KOPT-K1 (cell line): ENCODE results near the gene SMOC1.

Source experiments
- H3K27ac ChIP-seq: fragments of 200-600 bp; sonication (generic); 2 replicates; pipeline ENCODE4 v1.5.1; 2016; ENCODE audit warnings: antibody characterized with exemption, mild to moderate bottlenecking, low read depth, low read length; ENCODE audit not compliant: poor library complexity, severe bottlenecking
- H3K36me3 ChIP-seq: fragments of 200-600 bp; sonication (generic); 2 replicates; pipeline ENCODE4 v1.5.1; 2017; ENCODE audit warnings: antibody characterized with exemption, mild to moderate bottlenecking, low read length, moderate library complexity; ENCODE audit not compliant: insufficient read depth
- H3K9me3 ChIP-seq: fragments of 200-600 bp; sonication (generic); 2 replicates; pipeline ENCODE4 v1.5.1; 2017; ENCODE audit warnings: antibody characterized with exemption, low read length, mild to moderate bottlenecking; ENCODE audit not compliant: insufficient read depth, poor library complexity, severe bottlenecking

SMOC1 gene

DNA sequence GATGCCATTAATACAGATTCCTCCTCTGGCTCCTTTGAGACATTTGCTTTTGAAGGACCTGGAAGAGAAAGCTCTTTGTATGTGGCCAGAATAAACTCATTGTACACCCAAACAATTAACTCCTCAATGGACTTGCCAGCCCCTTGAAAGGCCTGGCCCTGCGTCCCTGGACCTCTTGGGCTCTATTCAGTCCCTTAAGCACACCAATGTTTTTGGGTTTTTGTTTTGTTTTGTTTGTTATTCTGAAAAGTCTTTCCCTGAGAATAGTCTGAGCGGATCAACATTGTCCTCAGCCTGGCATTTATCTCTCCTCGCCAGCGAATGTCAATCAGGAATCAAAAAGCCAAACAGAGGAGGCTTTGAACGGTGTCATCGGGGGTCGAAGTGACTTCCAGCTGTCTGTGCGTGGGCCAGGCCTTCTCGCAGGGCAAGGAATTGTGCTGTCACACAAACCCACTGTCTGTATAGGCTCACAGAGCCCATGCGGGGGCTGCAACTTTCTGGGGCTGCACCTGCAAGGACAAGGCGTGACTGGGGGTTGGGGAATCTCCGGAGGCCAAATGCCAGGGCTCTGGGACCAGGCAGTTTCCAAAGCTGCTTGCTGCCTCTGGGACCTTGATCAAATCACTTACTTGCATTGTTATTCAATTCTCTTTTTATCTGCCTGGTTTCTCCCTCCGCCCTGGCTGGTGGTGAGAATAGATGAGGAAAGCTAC, 108.3 kb downstream of the SMOC1 start:
- H3K27ac ChIP-seq, result no peak overlapping the region

DNA sequence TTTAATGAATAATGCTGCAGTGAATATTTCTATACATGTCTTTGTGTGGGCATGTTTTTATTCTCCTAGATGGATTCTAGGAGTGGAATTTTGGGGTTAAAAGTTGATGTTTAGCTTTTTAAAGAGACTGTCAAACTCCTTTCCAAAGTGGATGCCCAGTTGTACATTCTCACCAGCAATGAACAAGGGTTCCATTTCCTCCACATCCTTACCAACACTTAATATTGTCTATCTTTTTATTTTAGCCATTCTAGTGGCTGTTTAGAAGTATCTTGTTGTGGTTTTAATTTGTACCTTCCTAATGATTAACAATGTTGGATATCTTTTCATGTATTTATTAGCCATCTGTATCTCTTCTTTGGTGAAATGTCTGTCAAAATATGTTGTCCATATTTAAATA, 109.8 kb downstream of the SMOC1 start:
- Histone ChIP-seq H3K36me3 (no peaks in the 10 kb centered on the region), H3K9me3 (peaks cover 5% of the 10 kb centered on the region), H3K27ac (no peak overlapping the region)

More for the DNA sequence above, 108.3 kb downstream of the SMOC1 start:
- H3K36me3 ChIP-seq, result no peaks in the 10 kb centered on the region
- H3K9me3 ChIP-seq, result peaks cover 5% of the 10 kb centered on the region

DNA sequence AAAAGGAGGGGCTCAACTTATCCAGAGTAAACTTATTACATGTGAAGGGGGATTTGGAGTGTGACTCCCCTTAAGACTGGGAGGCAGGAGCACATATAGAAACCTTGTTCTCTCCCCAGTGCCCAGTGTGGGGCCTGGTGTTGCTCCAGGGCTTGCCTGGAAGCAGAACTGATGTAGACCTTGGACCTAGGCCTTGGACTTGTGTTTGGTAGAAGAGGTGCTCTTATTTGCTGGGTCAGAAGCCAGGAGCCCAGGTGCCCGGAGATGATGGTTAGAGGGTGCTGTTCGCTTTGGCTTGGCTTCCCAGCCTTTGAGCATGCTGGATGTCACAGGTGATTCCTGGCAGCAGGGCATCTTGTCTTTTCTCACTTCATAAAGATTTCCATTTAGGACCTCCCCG, 110.4 kb downstream of the SMOC1 start:
- H3K27ac ChIP-seq, result no peak overlapping the region
- peaks cover 5% of the 10 kb centered on the region for H3K9me3 ChIP-seq
- H3K36me3 ChIP-seq, result no peaks in the 10 kb centered on the region

DNA sequence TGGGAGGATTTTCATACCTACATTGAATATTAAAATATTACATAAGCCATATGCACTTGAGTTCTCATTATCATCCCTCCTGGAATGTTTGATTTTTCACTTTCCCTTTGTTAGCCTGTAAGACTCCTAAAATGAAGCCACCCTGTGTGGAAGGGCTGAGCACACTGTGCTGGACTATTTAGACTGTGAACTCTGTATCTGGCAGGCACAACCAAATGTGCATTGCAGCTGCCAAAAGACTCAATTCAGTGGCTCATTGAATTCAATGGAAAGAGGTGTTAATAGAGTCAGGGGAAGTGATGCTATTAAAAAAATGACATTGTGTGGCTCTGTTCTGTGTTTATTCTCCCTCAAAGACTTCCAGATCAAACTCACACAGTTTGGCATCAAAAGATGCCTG, 111.1 kb downstream of the SMOC1 start:
- H3K27ac ChIP-seq, result no peak overlapping the region

DNA sequence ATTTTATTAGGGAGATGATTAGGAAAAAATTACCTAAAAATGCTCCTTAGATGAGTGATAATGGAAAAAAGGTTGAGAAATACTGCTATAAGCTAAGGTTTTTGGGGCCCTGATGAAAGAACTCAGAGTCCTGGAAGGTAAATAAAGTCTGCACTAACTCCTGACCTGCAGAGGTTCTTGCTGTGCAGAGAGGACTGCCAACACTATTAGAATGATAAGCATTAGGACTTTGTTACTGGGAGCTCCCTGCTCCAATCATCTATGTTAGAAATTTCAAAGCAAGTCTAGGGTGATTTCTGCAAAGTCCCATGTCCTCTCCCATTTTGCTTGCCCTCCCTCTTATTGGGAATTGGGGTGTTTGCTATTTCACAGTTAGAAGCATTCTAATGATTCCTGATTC, 112.2 kb downstream of the SMOC1 start:
- no peaks in the 10 kb centered on the region for H3K36me3 ChIP-seq
- H3K9me3 ChIP-seq, result peaks cover 5% of the 10 kb centered on the region
- H3K27ac ChIP-seq, result no peak overlapping the region

More for the DNA sequence above, 111.1 kb downstream of the SMOC1 start:
- Histone ChIP-seq H3K9me3 (peaks cover 5% of the 10 kb centered on the region), H3K36me3 (no peaks in the 10 kb centered on the region)

DNA sequence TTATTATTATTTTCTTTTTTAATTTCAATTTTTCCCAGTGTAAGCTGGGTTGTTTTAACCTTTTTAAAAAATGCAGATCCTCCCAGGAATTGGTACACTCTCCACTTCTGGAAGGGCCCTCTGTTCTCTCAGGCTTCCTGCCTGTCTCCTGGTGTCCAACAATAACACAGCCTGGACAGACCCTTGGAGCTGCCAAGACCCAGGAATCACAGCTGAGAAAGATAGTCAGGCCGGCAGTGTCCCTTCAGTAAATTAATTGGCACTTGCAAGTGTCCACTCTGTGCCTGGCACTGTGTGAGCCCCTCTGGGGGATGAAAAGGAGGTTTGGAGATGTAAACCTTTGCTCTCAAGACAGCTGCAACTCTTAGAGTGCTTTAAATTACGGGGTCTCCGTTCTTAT, 113.3 kb downstream of the SMOC1 start:
- no peak overlapping the region for H3K27ac ChIP-seq
- H3K36me3 ChIP-seq, result no peaks in the 10 kb centered on the region
- H3K9me3 ChIP-seq, result peaks cover 5% of the 10 kb centered on the region

DNA sequence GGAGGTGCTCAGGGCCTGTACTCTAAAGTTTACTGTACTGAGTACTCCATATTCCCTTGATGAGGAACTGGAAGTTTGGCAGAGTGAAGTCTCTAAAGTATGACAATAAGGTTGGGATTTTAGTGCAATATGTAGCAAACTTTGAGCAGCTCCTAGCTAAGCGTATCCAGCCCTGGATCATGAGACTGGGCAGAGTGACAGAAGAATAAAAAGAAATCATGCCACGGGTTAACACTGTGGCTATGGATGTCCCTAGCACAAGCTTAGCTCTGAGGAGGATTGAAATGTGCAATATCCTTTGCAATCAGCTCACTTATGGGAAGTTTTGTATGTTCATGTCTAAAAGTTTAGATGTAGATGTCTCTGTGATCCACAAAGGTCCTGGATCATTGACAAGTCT, 114.1 kb downstream of the SMOC1 start:
- no peak overlapping the region for H3K27ac ChIP-seq
- peaks cover 5% of the 10 kb centered on the region for H3K9me3 ChIP-seq
- H3K36me3 ChIP-seq, result no peaks in the 10 kb centered on the region

DNA sequence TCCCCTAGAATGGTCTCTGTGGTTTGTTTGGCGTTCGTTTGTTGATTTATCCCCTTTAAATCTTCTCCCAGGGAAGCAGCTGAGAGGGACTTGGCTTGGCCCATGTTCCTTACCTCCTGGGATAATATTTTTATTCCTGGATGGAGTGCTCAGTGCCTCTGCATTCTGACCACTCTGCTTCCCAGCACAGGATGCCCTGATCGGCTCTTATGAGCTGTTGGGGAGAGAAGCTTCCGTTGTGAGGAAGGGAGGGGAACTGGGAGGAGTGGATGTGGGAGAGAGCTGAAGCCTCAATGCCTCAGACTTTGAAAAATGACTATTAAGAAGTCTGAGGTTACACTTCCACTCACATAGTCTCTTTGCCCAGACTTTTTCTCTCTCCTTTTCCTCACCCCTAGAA, 114.8 kb downstream of the SMOC1 start:
- Histone ChIP-seq H3K9me3 (no peaks in the 10 kb centered on the region), H3K36me3 (no peaks in the 10 kb centered on the region), H3K27ac (no peak overlapping the region)

DNA sequence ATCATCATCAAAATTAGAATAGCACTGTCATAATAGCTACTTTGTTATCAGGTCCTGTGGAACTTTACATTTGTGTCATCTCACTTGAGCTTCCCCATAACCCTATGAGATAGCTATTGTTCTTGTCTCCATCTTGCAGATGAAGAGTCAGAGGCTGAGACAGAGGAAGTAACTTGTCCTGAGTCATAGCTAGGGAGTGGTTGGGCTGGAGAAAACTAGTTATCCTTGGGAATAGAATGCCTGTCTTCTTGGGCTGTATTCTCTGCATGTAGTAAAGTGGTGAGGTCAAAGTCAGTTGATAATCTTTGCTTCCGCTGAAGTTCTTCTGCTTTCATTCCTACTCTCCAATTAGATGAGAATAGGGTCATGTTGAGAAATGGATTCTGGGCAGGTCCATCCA, 117.0 kb downstream of the SMOC1 start:
- no peaks in the 10 kb centered on the region for H3K9me3 ChIP-seq
- no peaks in the 10 kb centered on the region for H3K36me3 ChIP-seq
- no peak overlapping the region for H3K27ac ChIP-seq

DNA sequence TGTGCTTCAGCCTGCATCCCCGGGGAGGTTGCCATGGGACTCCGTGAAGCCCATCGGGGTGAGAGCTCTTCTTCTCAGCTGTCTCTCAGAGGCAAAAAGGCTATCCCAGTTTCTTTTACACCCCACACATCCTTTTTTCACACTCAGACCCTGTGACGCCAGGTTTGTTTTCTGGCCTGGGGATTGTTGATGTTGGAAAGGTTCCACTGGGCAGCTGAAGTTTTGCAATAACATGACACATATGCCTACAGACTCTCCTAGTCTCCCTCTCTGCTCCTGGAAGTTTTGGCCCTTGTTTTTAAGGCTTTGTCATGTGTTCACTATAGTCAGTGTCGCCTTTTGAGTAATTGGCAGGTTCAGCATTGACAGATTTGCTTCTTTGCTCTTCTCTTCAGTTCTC, 118.6 kb downstream of the SMOC1 start:
- H3K9me3 ChIP-seq, result no peaks in the 10 kb centered on the region
- H3K27ac ChIP-seq, result no peak overlapping the region
- no peaks in the 10 kb centered on the region for H3K36me3 ChIP-seq

DNA sequence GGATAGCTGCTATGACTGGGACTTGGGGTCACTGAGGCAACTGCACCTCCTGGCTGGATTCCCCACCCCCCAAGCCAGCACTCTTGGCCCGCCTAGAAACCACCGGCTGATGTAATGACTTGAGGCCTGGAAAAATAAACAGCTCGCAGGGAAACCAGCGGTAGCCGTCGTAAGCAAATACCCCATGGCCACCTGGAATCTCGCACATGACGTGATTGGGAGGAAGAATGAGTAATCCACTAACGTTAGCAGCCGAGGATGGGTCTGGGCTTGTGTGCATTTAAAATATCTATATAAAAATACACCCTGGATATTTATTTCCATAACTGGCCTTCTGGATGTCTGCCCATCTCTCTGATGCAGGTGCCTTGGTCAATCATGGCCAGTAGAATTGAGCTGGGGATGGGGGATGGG, 120.1 kb downstream of the SMOC1 start:
- Histone ChIP-seq H3K36me3 (no peaks in the 10 kb centered on the region), H3K27ac (no peak overlapping the region), H3K9me3 (no peaks in the 10 kb centered on the region)

DNA sequence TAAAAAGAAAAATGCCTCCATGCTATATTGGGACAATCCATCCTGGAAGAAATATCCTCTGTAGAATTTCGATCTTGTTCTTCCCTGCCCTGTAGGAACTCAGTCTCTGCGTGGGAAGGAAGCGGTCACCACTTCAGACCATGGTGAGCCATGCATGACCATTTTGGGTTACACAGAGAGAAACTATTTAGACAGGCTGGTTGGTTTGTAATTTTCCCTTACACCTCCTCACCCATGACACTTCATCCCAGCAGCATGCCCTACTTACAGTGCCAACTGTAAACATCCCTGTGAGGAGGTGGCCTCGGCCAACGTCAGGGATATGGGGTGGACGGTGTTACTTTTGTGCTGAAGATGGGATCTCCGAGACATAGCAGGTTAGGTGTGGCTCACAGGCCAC, 121.4 kb downstream of the SMOC1 start:
- Histone ChIP-seq H3K27ac (no peak overlapping the region), H3K9me3 (no peaks in the 10 kb centered on the region), H3K36me3 (no peaks in the 10 kb centered on the region)

DNA sequence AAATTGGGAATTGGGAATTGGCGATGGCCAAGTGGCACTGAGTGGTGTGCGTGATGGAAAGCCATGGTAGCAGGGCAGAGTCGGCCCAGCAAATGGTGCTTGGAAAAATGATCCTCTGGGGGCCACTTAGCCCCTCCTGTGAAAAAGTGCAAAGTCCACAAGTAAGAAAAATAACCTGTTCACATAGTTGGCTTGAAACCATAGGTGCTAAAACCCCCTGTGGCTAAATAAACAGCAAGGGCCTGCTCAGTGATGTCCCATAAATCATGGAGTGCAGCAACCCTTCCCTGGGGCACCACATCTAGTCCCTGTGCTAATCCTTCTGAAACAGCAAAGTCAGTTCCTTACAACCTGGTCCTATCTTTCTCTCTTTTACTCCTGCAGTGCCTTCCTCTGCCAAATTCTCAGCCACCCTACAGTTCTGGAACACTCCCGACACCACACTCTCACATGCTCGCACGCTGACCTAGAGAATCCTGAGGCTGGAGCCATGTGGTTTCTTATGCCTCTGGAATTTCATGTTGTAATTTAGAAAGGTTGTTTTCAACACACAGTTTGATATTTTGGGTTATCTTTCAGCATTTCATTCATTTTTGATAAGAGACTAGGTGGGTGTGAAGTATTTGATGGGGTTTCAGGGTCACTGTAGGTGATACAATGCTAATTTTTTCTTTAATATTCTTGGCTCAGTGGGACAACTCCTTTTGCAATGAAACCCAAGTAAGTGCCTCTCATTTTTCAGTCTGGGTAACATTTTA, 123.6 kb downstream of the SMOC1 start:
- H3K36me3 ChIP-seq, result no peaks in the 10 kb centered on the region
- H3K9me3 ChIP-seq, result no peaks in the 10 kb centered on the region
- H3K27ac ChIP-seq, result no peak overlapping the region

DNA sequence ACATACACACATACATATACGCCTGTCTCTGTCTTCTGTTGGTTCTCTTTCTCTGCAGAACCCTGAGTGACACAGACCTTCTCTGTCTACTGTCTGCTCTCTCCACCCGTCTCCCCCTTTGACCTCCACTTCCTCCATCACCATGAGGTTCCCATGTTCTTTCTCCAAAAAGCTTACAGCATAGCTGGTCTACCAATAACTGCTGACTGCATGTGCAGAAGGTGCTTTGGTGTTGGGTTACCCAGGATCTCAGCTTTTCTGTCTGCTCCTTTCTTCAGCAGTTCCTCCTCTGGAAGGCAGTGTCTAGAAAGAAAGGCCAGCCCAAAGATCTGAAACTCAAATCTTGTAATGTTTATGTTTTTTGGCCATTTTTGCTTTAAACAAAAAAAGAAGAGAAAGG, 125.6 kb downstream of the SMOC1 start:
- H3K36me3 ChIP-seq, result no peaks in the 10 kb centered on the region
- H3K27ac ChIP-seq, result no peak overlapping the region
- no peaks in the 10 kb centered on the region for H3K9me3 ChIP-seq

DNA sequence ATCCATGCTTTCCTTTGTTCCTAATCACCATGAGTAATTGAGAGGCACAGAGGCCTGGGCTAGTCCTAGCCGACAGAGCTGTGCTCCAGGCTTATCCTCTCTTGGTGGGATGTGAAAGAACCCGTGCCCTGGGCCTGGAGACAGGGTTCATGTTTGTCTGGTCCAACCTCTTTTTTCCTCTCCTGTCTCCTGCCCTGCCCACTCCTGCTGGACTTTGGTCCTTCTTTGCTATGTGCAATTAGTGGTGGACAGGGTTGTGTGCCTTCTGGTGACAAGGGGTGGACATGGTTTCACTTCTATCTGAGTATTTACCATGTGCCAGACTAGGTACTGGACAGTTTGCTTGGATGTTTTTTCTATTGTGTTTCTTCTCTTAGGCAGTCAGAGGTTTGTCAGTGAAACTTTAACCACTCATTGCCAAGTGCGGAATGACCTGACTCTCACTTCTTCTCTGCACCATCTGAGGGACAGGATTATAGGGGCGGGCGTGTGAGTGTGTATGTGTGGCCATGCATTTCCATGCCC, 126.1 kb downstream of the SMOC1 start:
- H3K27ac ChIP-seq, result no peak overlapping the region
- no peaks in the 10 kb centered on the region for H3K36me3 ChIP-seq
- no peaks in the 10 kb centered on the region for H3K9me3 ChIP-seq

DNA sequence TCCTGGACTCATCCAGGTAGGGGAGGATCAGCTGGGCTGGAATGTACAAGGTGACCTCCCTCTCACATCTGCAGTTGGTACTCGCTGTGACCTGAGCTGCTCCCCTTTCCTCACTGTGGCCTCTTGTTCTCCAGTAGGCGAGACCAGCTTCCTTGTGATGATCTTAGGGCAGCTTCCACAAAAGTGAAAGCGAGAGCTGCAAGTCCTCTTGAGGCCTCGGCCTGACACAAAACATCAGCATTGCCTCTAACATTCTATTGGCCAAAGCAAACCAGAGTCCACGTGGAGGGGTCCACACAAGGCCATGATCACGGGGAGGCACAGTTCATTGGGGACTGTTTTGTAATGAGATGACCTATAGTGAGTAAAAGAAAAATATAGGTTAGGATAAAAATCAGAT, 127.5 kb downstream of the SMOC1 start:
- Histone ChIP-seq H3K36me3 (no peaks in the 10 kb centered on the region), H3K9me3 (no peaks in the 10 kb centered on the region), H3K27ac (no peak overlapping the region)
